ENCODE results near the gene EYA2. TPM values are rescaled to one million over a fixed set of nuclear protein-coding genes. Genes with fewer than 3 reads are reported as not detected.

EYA2 gene
- total RNA-seq, 1 experiment from 2014 or later = 0.33 TPM

DNA sequence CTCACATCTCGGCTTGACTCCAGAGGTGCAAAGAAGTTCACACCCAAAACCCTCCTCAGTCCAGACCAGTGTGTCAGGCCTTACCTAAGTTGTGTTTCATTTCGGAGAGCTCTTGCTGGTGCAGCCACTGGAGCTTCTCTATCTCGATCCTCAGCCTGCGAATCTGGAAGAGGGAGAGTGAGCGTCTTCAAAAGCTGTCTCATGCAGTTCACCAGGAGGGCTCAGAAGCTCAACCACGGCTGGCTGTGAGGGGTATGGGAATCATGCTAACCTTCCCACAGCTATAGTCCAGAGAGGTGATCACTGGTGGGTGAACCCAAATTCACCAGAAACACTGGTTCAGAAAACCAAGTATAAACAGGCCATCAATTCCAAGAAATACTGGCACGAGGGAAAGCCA is 332.5 kb downstream of the EYA2 start:
- H3K27ac ChIP-seq (ENCODE audit: low read length) = no peak overlapping the region
- H3K27me3 ChIP-seq (ENCODE audit: low read length) = no peaks in the 10 kb centered on the region
- no peaks in the 10 kb centered on the region for H3F3A ChIP-seq (ENCODE audit: low read length, unreplicated experiment)
- no peak overlapping the region for H2AFZ ChIP-seq (ENCODE audit: low read length)
- intact Hi-C loops (cut with micrococcal nuclease) = no loop called here
- BruUV-seq (replicated peaks) = no TSS peak
- H3K4me2 ChIP-seq (ENCODE audit: low read length) = no peak overlapping the region
- CTCF ChIA-PET = no interaction called here
- H3K9ac ChIP-seq (ENCODE audit: low read length) = no peak overlapping the region
- no peaks in the 10 kb centered on the region for H3K4me1 ChIP-seq (ENCODE audit: insufficient read depth, low read length)
- ATAC-seq (no peak), DNase-seq (no peak)
- TF ChIP-seq EZH2 (IDR thresholded peaks at IDR 0.05; ENCODE audit: low read length, unreplicated experiment) = no peak
- TF ChIP-seq, protein P1, sequence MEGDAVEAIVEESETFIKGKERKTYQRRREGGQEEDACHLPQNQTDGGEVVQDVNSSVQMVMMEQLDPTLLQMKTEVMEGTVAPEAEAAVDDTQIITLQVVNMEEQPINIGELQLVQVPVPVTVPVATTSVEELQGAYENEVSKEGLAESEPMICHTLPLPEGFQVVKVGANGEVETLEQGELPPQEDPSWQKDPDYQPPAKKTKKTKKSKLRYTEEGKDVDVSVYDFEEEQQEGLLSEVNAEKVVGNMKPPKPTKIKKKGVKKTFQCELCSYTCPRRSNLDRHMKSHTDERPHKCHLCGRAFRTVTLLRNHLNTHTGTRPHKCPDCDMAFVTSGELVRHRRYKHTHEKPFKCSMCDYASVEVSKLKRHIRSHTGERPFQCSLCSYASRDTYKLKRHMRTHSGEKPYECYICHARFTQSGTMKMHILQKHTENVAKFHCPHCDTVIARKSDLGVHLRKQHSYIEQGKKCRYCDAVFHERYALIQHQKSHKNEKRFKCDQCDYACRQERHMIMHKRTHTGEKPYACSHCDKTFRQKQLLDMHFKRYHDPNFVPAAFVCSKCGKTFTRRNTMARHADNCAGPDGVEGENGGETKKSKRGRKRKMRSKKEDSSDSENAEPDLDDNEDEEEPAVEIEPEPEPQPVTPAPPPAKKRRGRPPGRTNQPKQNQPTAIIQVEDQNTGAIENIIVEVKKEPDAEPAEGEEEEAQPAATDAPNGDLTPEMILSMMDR (conservative IDR thresholded peaks at IDR 0.05; ENCODE audit: low read depth, low read length) = no peak
- H3K79me2 ChIP-seq (ENCODE audit: low read length) = no peaks in the 10 kb centered on the region
- H4K20me1 ChIP-seq (ENCODE audit: low read length) = no peaks in the 10 kb centered on the region
- POLR2A ChIA-PET (ENCODE audit: unreplicated experiment) = no interaction called here
- H3K9me3 ChIP-seq (ENCODE audit: low read length) = no peaks in the 10 kb centered on the region
- peaks cover 8% of the 10 kb centered on the region; the same call in 1 of the 2 replicates for H3K36me3 ChIP-seq (ENCODE audit: low read depth, low read length)
- H3K9me2 ChIP-seq (replicated peaks; ENCODE audit: low read length) = no peaks in the 10 kb centered on the region
- no peak overlapping the region for H3K4me3 ChIP-seq (ENCODE audit: low read length)

DNA sequence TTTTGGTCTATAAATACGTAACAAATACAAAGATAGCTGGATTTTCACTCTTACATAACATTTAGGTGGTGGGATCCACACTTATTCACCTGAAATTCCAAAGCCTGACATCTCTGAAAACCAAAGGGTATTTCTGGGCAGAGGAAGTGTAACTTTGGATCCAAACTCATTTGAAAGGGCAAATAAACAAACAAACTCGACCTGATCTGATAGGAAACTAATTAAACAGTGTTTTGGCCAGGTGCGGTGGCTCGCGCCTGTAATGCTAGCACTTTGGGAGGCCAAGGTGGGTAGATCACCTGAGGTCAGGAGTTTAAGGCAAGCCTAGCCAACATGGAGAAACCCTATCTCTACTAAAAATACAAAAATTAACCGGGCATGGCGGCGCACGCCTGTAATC is 332.9 kb downstream of the EYA2 start:
- Histone ChIP-seq H2AFZ (ENCODE audit: low read length) (no peak overlapping the region), H3K79me2 (ENCODE audit: low read length) (no peaks in the 10 kb centered on the region), H3K4me2 (ENCODE audit: low read length) (no peak overlapping the region), H3F3A (ENCODE audit: low read length, unreplicated experiment) (no peaks in the 10 kb centered on the region), H3K36me3 (ENCODE audit: low read depth, low read length) (peaks cover 9% of the 10 kb centered on the region; the same call in 1 of the 2 replicates), H3K27me3 (ENCODE audit: low read length) (no peaks in the 10 kb centered on the region), H3K9me2 (replicated peaks; ENCODE audit: low read length) (no peaks in the 10 kb centered on the region), H3K27ac (ENCODE audit: low read length) (no peak overlapping the region), H3K9ac (ENCODE audit: low read length) (no peak overlapping the region), H3K4me1 (ENCODE audit: insufficient read depth, low read length) (no peaks in the 10 kb centered on the region), H3K9me3 (ENCODE audit: low read length) (no peaks in the 10 kb centered on the region), H3K4me3 (ENCODE audit: low read length) (no peak overlapping the region), H4K20me1 (ENCODE audit: low read length) (no peaks in the 10 kb centered on the region)
- intact Hi-C loops (cut with micrococcal nuclease) = no loop called here
- BruUV-seq (replicated peaks) = no TSS peak
- ChIA-PET CTCF (no interaction called here), POLR2A (ENCODE audit: unreplicated experiment) (no interaction called here)
- TF ChIP-seq, protein P1 (conservative IDR thresholded peaks at IDR 0.05; ENCODE audit: low read depth, low read length) = no peak
- TF ChIP-seq EZH2phosphoT487 (IDR thresholded peaks at IDR 0.05; ENCODE audit: borderline replicate concordance, low read length) = no peak
- no peak for TF ChIP-seq EZH2 (IDR thresholded peaks at IDR 0.05; ENCODE audit: low read length, unreplicated experiment)
- ATAC-seq (no peak), DNase-seq (no peak)

DNA sequence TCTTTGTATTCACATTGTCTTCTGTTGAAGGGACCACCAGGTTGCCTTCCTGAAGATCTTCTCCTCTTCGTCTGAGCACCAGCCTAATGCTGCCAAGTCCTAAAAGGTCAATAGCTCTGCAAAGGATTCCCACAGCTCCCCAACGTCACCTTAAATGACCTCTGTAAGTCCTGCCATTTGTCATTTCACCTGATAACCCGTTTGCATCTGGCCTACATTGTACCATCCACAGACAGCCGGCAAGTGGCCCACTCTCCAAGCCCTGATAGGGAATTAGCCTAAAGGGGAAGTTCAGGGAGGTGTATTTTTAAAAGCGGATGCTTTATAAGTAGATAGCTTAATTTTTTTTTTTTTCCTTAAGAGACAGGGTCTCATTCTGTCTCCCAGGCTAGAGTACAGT is 334.0 kb downstream of the EYA2 start:
- no TSS peak for BruUV-seq (replicated peaks)
- H3K9me3 ChIP-seq (ENCODE audit: low read length) = no peaks in the 10 kb centered on the region
- POLR2A ChIA-PET (ENCODE audit: unreplicated experiment) = no interaction called here
- DNase-seq = no peak
- no peaks in the 10 kb centered on the region for H3F3A ChIP-seq (ENCODE audit: low read length, unreplicated experiment)
- H2AFZ ChIP-seq (ENCODE audit: low read length) = no peak overlapping the region
- no peak overlapping the region for H3K27ac ChIP-seq (ENCODE audit: low read length)
- TF ChIP-seq, protein P1 (conservative IDR thresholded peaks at IDR 0.05; ENCODE audit: low read depth, low read length) = no peak
- no peak for TF ChIP-seq EZH2 (IDR thresholded peaks at IDR 0.05; ENCODE audit: low read length, unreplicated experiment)
- TF ChIP-seq EZH2phosphoT487 (IDR thresholded peaks at IDR 0.05; ENCODE audit: borderline replicate concordance, low read length) = no peak
- H3K79me2 ChIP-seq (ENCODE audit: low read length) = no peaks in the 10 kb centered on the region
- intact Hi-C loops (cut with micrococcal nuclease) = no loop called here
- H3K9ac ChIP-seq (ENCODE audit: low read length) = no peak overlapping the region
- H3K36me3 ChIP-seq (ENCODE audit: low read depth, low read length) = peaks cover 10% of the 10 kb centered on the region; the same call in 1 of the 2 replicates
- no peak for ATAC-seq
- H3K27me3 ChIP-seq (ENCODE audit: low read length) = no peaks in the 10 kb centered on the region
- no peaks in the 10 kb centered on the region for H3K9me2 ChIP-seq (replicated peaks; ENCODE audit: low read length)
- H4K20me1 ChIP-seq (ENCODE audit: low read length) = no peaks in the 10 kb centered on the region
- no peaks in the 10 kb centered on the region for H3K4me1 ChIP-seq (ENCODE audit: insufficient read depth, low read length)
- no peak overlapping the region for H3K4me2 ChIP-seq (ENCODE audit: low read length)
- no peak overlapping the region for H3K4me3 ChIP-seq (ENCODE audit: low read length)
- CTCF ChIA-PET = no interaction called here
